SK-N-SH (cell line): ENCODE data around the gene TMEM170B. TPM values are rescaled to one million over a fixed set of nuclear protein-coding genes. Genes with fewer than 3 reads are reported as not detected.

ENCODE experiments used
- CTCF ChIA-PET: fragments of 300-600, 350-600 bp; formaldehyde crosslinking; extraction: SDS; loops from one replicate; lab custom pipeline; 2021; lab: Yijun Ruan, JAX
- POLR2A ChIA-PET: fragments of 350-600 bp; sonication (Branson Sonifier 250); formaldehyde crosslinking; extraction: SDS; loops from one replicate; lab custom pipeline; 2020; ENCODE audit warnings: antibody characterized with exemption, inconsistent platforms; lab: Yijun Ruan, JAX
- DNase-seq: peaks from one replicate; pipeline ENCODE4 v3.0.0; 2012
- H2AFZ ChIP-seq: fragments of 200-600 bp; sonication (generic); 2 replicates; pipeline ENCODE4 v1.8.1; 2016; ENCODE audit warnings: antibody characterized with exemption, mild to moderate bottlenecking, low read depth
- H3F3A ChIP-seq: fragments of 200-600 bp; sonication (generic); replicated peaks from 2 replicates; pipeline ENCODE3; 2016; ENCODE audit warnings: antibody characterized with exemption, mild to moderate bottlenecking; ENCODE audit not compliant: insufficient read depth
- H3K27ac ChIP-seq, 2 experiments: fragments of 200-500 bp in 1 of 2; fragments of 200-600 bp in 1 of 2; sonication (Bioruptor generic) in 1 of 2; sonication (generic), shearing (Covaris generic) in 1 of 2; 2 replicates each; pipeline versions ENCODE4 v1.5.1 to v1.6.1; 2014 to 2016; ENCODE audit warnings: low read depth in 2 of 2, inconsistent platforms in 1 of 2, low read length in 1 of 2, mild to moderate bottlenecking in 1 of 2, mixed read lengths in 1 of 2
- H3K27me3 ChIP-seq: fragments of 200-600 bp; sonication (generic), shearing (Covaris generic); 2 replicates; pipeline ENCODE4 v1.6.1; 2016; ENCODE audit warnings: mixed run types; ENCODE audit not compliant: insufficient read depth
- H3K36me3 ChIP-seq, 2 experiments: fragments of 200-500 bp in 1 of 2; fragments of 200-600 bp in 1 of 2; sonication (Bioruptor generic) in 1 of 2; sonication (generic) in 1 of 2; replicated peaks in 1 of 2; 2 replicates each; pipeline versions ENCODE3 to v1.5.1; 2014 to 2016; ENCODE audit warnings: low read length in 1 of 2, mild to moderate bottlenecking in 1 of 2; ENCODE audit not compliant: insufficient read depth in 2 of 2, control insufficient read depth in 1 of 2
- H3K4me1 ChIP-seq, 2 experiments: fragments of 200-500 bp in 1 of 2; fragments of 200-600 bp in 1 of 2; sonication (Bioruptor generic) in 1 of 2; sonication (generic), shearing (Covaris generic) in 1 of 2; 2 replicates each; pipeline versions ENCODE4 v1.5.1 to v1.6.1; 2014 to 2016; ENCODE audit warnings: low read depth in 1 of 2, low read length in 1 of 2, mixed run types in 1 of 2; ENCODE audit not compliant: insufficient read depth in 2 of 2, control insufficient read depth in 1 of 2
- H3K4me2 ChIP-seq: fragments of 200-600 bp; sonication (generic), shearing (Covaris generic); 2 replicates; pipeline ENCODE4 v1.6.1; 2017; ENCODE audit warnings: mixed run types
- H3K4me3 ChIP-seq, 2 experiments: fragments of 200-500 bp in 1 of 2; fragments of 200-600 bp in 1 of 2; sonication (Bioruptor generic) in 1 of 2; sonication (generic), shearing (Covaris generic) in 1 of 2; 2 replicates each; pipeline versions ENCODE4 v1.5.1 to v1.8.1; 2014 to 2016; ENCODE audit warnings: low read depth in 2 of 2, inconsistent platforms in 1 of 2, low read length in 1 of 2, mild to moderate bottlenecking in 1 of 2, mixed read lengths in 1 of 2, moderate library complexity in 1 of 2
- H3K79me2 ChIP-seq: fragments of 200-600 bp; sonication (generic); 2 replicates; pipeline ENCODE4 v1.8.1; 2017; ENCODE audit warnings: mild to moderate bottlenecking; ENCODE audit not compliant: insufficient read depth
- H3K9ac ChIP-seq: fragments of 200-600 bp; sonication (generic); 2 replicates; pipeline ENCODE4 v1.6.1; 2017; ENCODE audit warnings: mixed run types
- H3K9me2 ChIP-seq: fragments of 200-600 bp; sonication (generic); 2 replicates; pipeline ENCODE4 v1.6.1; 2017; ENCODE audit warnings: mixed run types
- H3K9me3 ChIP-seq: fragments of 200-600 bp; sonication (generic); 2 replicates; pipeline ENCODE4 v1.6.1; 2017; ENCODE audit warnings: mixed run types, mild to moderate bottlenecking, moderate library complexity
- H4K20me1 ChIP-seq: fragments of 200-600 bp; sonication (generic); 2 replicates; pipeline ENCODE4 v1.6.1; 2017; ENCODE audit warnings: mild to moderate bottlenecking, mixed run types; ENCODE audit not compliant: insufficient read depth
- CHD2 ChIP-seq: fragments of 150-350 bp; IDR thresholded peaks from 2 replicates; pipeline ENCODE4 v1.6.1; 2018; ENCODE audit warnings: low read length; ENCODE audit not compliant: partially characterized antibody
- EP300 ChIP-seq, 2 experiments: IDR thresholded peaks; 2 replicates each; pipeline versions ENCODE4 v1.4.0 to v1.6.1; 2012; ENCODE audit warnings: borderline replicate concordance in 1 of 2, low read depth in 1 of 2, low read length in 1 of 2
- EZH2phosphoT487 ChIP-seq: fragments of 200-600 bp; sonication (generic); IDR thresholded peaks from 2 replicates; pipeline ENCODE4 v1.6.1; 2017; ENCODE audit warnings: low read depth, mixed run types, mild to moderate bottlenecking, antibody characterized with exemption, moderate library complexity, borderline replicate concordance
- FOSL2 ChIP-seq: IDR thresholded peaks from 2 replicates; pipeline ENCODE4 v1.4.0; 2012; ENCODE audit warnings: low read depth, mild to moderate bottlenecking, moderate library complexity, borderline replicate concordance
- MEF2A ChIP-seq: IDR thresholded peaks from 2 replicates; pipeline ENCODE4 v1.4.0; 2012; ENCODE audit warnings: low read depth, borderline replicate concordance
- POLR2AphosphoS5 ChIP-seq: IDR thresholded peaks from 2 replicates; pipeline ENCODE4 v1.6.1; 2012; ENCODE audit warnings: low read depth, low read length
- RFX5 ChIP-seq: IDR thresholded peaks from 2 replicates; pipeline ENCODE4 v1.6.1; 2012; ENCODE audit warnings: mild to moderate bottlenecking, improper control_type of control experiment, low read length
- YY1 ChIP-seq: IDR thresholded peaks from 2 replicates; pipeline ENCODE4 v1.4.0; 2012; ENCODE audit warnings: low read depth, mild to moderate bottlenecking
- ZBTB33 ChIP-seq: IDR thresholded peaks from 2 replicates; pipeline ENCODE4 v1.4.0; 2012; ENCODE audit warnings: low read depth, borderline replicate concordance
- WGBS: methylation state at CpG from one replicate; pipeline ENCODE4 v1.1.6; 2017; ENCODE audit warnings: low lambda C conversion rate; 5-methylcytosine and 5-hydroxymethylcytosine counted together
- polyA plus RNA-seq, 3 experiments: library from polyadenylated mRNA; depleted of rRNA; stranded (reverse); fragments of >200 nt; gene quantifications; 2 replicates each; pipeline ENCODE4 v1.2.3, GENCODE V29; 2012
- TF ChIP-seq, protein P1 (sequence below): fragments of 150-350 bp; IDR thresholded peaks from 2 replicates; pipeline ENCODE4 v1.6.1; 2016; ENCODE audit warnings: mild to moderate bottlenecking, low read depth, low read length

TMEM170B gene
- polyA plus RNA-seq, 1 of the 3 experiments (the other 2 are of a cell fraction), result 0.44 TPM

- TF ChIP-seq, protein P1, sequence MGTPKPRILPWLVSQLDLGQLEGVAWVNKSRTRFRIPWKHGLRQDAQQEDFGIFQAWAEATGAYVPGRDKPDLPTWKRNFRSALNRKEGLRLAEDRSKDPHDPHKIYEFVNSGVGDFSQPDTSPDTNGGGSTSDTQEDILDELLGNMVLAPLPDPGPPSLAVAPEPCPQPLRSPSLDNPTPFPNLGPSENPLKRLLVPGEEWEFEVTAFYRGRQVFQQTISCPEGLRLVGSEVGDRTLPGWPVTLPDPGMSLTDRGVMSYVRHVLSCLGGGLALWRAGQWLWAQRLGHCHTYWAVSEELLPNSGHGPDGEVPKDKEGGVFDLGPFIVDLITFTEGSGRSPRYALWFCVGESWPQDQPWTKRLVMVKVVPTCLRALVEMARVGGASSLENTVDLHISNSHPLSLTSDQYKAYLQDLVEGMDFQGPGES, result no peak
- TF ChIP-seq FOSL2 (no peak), YY1 (no peak)
Observed at GRCh38 chr6:11606332-11606731, 68.8 kb downstream of the TMEM170B start (continued).

GRCh38 chr6:11607383-11607782 lies 69.8 kb downstream of the TMEM170B start:
- Histone ChIP-seq H4K20me1 (no peaks in the 10 kb centered on the region), H3K36me3 (no peaks in the 10 kb centered on the region), H3K4me1 (peaks cover 0 to 5% of the 10 kb centered on the region in 2 experiments; a peak in 3 of 4 replicates), H3K79me2 (no peaks in the 10 kb centered on the region)
- DNase-seq, result no peak
- TF ChIP-seq POLR2AphosphoS5 (no peak), EP300 (IDR thresholded peaks at IDR 0.05; ENCODE audit: borderline replicate concordance in 1 of 2, low read depth in 1 of 2, low read length in 1 of 2) (no peak), RFX5 (no peak), MEF2A (no peak), CHD2 (no peak), EZH2phosphoT487 (no peak), ZBTB33 (no peak)
- TF ChIP-seq, protein P1, result no peak
- TF ChIP-seq, all 33 proteins: peak for 0
- Histone ChIP-seq H3K4me2 (no peak overlapping the region), H3K9me2 (no peaks in the 10 kb centered on the region), H2AFZ (no peak overlapping the region), H3K9ac (no peak overlapping the region), H3K4me3 (no peak overlapping the region), H3K9me3 (no peaks in the 10 kb centered on the region), H3F3A (peaks cover 22% of the 10 kb centered on the region), H3K27me3 (no peaks in the 10 kb centered on the region), H3K27ac (no peak overlapping the region)
- 83% methylated on average over 7 of the region's 7 CpGs for WGBS
- ChIA-PET POLR2A (no interaction called here), CTCF (no interaction called here)
